ENCODE data around the gene SPATA31C2. TPM values are rescaled to one million over a fixed set of nuclear protein-coding genes. Genes with fewer than 3 reads are reported as not detected.

SPATA31C2 gene
- total and polyA plus RNA-seq, 2 of the 4 experiments (the other 2 are of a cell fraction), result 0.02 TPM; not detected in 1

Other genes starting within 250 kb of the SPATA31C2 start
- gene SPATA31C1, start 220.5 kb downstream of the SPATA31C2 start, total RNA-seq (2012; rRNA removed), result not detected in 2 replicates
- not detected in 2 replicates for gene SPATA31C1, start 220.5 kb downstream of the SPATA31C2 start, polyA plus RNA-seq (2012; rRNA removed)
- 6.1 and 6.3 TPM in 2 replicates for gene CDK20, start 163.9 kb downstream of the SPATA31C2 start, total RNA-seq (2012; rRNA removed)
- gene CDK20, start 163.9 kb downstream of the SPATA31C2 start, polyA plus RNA-seq (2012; rRNA removed), result 11.7 and 12.3 TPM in 2 replicates
- gene SPIN1, start 250.0 kb upstream of the SPATA31C2 start, total RNA-seq (2012; rRNA removed), result 141 and 189 TPM in 2 replicates
- 51.6 and 63.3 TPM in 2 replicates for gene SPIN1, start 250.0 kb upstream of the SPATA31C2 start, polyA plus RNA-seq (2012; rRNA removed)